MM.1S (cell line): ENCODE measurements around the gene TRIM52.
"Not testable (repeated sequence)": the region's sequence is repeated elsewhere in the genome, so short reads cannot be mapped to it uniquely, and the experiment has no call there.

Source experiments
- DNase-seq: peaks from one replicate; pipeline ENCODE4 v3.0.0-alpha.2; 2015
- H2AFZ ChIP-seq: fragments of 300-600 bp; sonication (generic); 2 replicates; pipeline ENCODE4 v1.6.0; 2016; ENCODE audit warnings: antibody characterized with exemption, low read length
- H3F3A ChIP-seq: fragments of 300-600 bp; sonication (generic); 2 replicates; pipeline ENCODE4 v1.6.1; 2016; ENCODE audit warnings: mild to moderate bottlenecking, antibody characterized with exemption, low read length, moderate library complexity, mixed read lengths; ENCODE audit not compliant: insufficient read depth
- H3K27ac ChIP-seq: fragments of 300-600 bp; sonication (generic); 2 replicates; pipeline ENCODE4 v1.5.1; 2016; ENCODE audit warnings: mild to moderate bottlenecking, low read length
- H3K27me3 ChIP-seq: fragments of 300-600 bp; sonication (generic); replicated peaks from 2 replicates; pipeline ENCODE4 v1.6.0; 2016; ENCODE audit warnings: low read length; ENCODE audit not compliant: insufficient read depth
- H3K36me3 ChIP-seq: fragments of 300-600 bp; sonication (generic); replicated peaks from 2 replicates; pipeline ENCODE4 v1.6.1; 2016; ENCODE audit warnings: mild to moderate bottlenecking, low read length, mixed read lengths; ENCODE audit not compliant: insufficient read depth
- H3K4me1 ChIP-seq: fragments of 300-600 bp; sonication (generic); 2 replicates; pipeline ENCODE4 v1.6.1; 2016; ENCODE audit warnings: low read length, mixed read lengths
- H3K4me2 ChIP-seq: fragments of 300-600 bp; sonication (generic); 2 replicates; pipeline ENCODE4 v1.6.0; 2016; ENCODE audit warnings: low read depth, low read length
- H3K4me3 ChIP-seq: fragments of 300-600 bp; sonication (generic); 2 replicates; pipeline ENCODE4 v1.5.1; 2016; ENCODE audit warnings: low read length, mixed read lengths
- H3K79me2 ChIP-seq: fragments of 300-600 bp; sonication (generic); 2 replicates; pipeline ENCODE4 v1.6.1; 2016; ENCODE audit warnings: mixed run types, low read length, mixed read lengths
- H3K9ac ChIP-seq: fragments of 300-600 bp; sonication (generic); 2 replicates; pipeline ENCODE4 v1.6.1; 2016; ENCODE audit warnings: low read length, mixed read lengths
- H3K9me2 ChIP-seq: fragments of 300-600 bp; sonication (generic); replicated peaks from 2 replicates; pipeline ENCODE4 v1.6.1; 2016; ENCODE audit warnings: mild to moderate bottlenecking, low read length, mixed read lengths; ENCODE audit not compliant: insufficient read depth
- H3K9me3 ChIP-seq: fragments of 300-600 bp; sonication (generic); replicated peaks from 2 replicates; pipeline ENCODE4 v1.6.1; 2016; ENCODE audit warnings: mild to moderate bottlenecking, low read length, mixed read lengths; ENCODE audit not compliant: insufficient read depth
- H4K20me1 ChIP-seq: fragments of 300-600 bp; sonication (generic); 2 replicates; pipeline ENCODE4 v1.6.1; 2016; ENCODE audit warnings: mild to moderate bottlenecking, low read length, moderate library complexity, mixed read lengths; ENCODE audit not compliant: insufficient read depth
- EZH2 ChIP-seq: fragments of 300-600 bp; sonication (generic); optimal IDR thresholded peaks from 2 replicates; pipeline ENCODE3; 2017; ENCODE audit warnings: low read depth, mild to moderate bottlenecking, antibody characterized with exemption, low read length, mixed read lengths
- EZH2phosphoT487 ChIP-seq: fragments of 300-600 bp; sonication (generic); IDR thresholded peaks from 2 replicates; pipeline ENCODE4 v1.6.1; 2018; ENCODE audit warnings: antibody characterized with exemption, low read length
- TF ChIP-seq, protein P1 (sequence below): fragments of 300-600 bp; sonication (generic); IDR thresholded peaks from 2 replicates; pipeline ENCODE4 v1.5.1; 2016; ENCODE audit warnings: antibody characterized with exemption, low read length, mixed read lengths

Gene TRIM52

DNA sequence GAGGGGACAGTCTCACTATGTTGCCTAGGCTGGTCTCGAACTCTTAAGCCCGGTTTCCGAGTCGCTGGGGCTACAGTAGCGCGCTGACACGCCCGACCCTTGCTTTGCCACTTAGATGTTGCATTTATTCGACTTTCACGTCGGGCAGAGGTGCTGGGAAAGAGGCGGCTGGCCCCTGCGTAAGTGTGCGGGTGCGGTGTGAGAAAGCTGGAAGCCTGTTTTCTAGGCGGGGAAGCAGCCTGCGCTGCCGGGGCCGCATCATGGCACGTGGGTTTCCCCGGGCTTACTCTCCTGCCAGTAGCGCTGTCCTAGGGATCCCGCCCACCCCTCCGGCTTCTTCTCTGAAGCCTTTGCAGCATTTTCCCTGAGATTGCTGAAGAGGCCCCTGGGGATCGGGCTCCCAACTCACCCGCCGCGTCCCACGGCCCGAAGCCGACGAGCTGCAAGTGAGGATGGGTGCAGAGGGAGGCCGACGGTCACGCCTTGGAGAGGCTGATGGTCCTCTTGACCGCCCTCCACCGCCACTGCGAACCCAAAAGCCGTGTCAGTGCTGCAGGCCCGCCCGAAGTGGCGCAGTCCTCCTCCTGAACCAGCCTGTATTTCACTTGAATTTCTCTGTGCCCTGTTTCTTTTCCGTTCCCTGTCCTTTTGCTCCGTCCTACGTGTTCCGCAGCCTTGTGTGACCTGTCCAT, 43.7 kb downstream of the TRIM52 start:
- Histone ChIP-seq H3K9ac (peak overlapping the region; percentile 39), H3K4me3 (peak overlapping the region; percentile 74), H3K79me2 (no peaks in the 10 kb centered on the region), H3K4me1 (peaks cover 12% of the 10 kb centered on the region; the same call in 1 of the 2 replicates), H4K20me1 (no peaks in the 10 kb centered on the region), H2AFZ (peak overlapping the region; percentile 92), H3K36me3 (no peaks in the 10 kb centered on the region), H3K27me3 (no peaks in the 10 kb centered on the region; the same call in 1 of the 2 replicates), H3K9me2 (no peaks in the 10 kb centered on the region), H3K4me2 (peak overlapping the region; percentile 86), H3K27ac (peak overlapping the region; percentile 57; the same call in 1 of the 2 replicates), H3K9me3 (no peaks in the 10 kb centered on the region), H3F3A (peaks cover 50% of the 10 kb centered on the region)
- TF ChIP-seq, protein P1, sequence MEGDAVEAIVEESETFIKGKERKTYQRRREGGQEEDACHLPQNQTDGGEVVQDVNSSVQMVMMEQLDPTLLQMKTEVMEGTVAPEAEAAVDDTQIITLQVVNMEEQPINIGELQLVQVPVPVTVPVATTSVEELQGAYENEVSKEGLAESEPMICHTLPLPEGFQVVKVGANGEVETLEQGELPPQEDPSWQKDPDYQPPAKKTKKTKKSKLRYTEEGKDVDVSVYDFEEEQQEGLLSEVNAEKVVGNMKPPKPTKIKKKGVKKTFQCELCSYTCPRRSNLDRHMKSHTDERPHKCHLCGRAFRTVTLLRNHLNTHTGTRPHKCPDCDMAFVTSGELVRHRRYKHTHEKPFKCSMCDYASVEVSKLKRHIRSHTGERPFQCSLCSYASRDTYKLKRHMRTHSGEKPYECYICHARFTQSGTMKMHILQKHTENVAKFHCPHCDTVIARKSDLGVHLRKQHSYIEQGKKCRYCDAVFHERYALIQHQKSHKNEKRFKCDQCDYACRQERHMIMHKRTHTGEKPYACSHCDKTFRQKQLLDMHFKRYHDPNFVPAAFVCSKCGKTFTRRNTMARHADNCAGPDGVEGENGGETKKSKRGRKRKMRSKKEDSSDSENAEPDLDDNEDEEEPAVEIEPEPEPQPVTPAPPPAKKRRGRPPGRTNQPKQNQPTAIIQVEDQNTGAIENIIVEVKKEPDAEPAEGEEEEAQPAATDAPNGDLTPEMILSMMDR, result peak; percentile 35
- no peak for TF ChIP-seq EZH2phosphoT487
- DNase-seq, result peak; percentile 66

DNA sequence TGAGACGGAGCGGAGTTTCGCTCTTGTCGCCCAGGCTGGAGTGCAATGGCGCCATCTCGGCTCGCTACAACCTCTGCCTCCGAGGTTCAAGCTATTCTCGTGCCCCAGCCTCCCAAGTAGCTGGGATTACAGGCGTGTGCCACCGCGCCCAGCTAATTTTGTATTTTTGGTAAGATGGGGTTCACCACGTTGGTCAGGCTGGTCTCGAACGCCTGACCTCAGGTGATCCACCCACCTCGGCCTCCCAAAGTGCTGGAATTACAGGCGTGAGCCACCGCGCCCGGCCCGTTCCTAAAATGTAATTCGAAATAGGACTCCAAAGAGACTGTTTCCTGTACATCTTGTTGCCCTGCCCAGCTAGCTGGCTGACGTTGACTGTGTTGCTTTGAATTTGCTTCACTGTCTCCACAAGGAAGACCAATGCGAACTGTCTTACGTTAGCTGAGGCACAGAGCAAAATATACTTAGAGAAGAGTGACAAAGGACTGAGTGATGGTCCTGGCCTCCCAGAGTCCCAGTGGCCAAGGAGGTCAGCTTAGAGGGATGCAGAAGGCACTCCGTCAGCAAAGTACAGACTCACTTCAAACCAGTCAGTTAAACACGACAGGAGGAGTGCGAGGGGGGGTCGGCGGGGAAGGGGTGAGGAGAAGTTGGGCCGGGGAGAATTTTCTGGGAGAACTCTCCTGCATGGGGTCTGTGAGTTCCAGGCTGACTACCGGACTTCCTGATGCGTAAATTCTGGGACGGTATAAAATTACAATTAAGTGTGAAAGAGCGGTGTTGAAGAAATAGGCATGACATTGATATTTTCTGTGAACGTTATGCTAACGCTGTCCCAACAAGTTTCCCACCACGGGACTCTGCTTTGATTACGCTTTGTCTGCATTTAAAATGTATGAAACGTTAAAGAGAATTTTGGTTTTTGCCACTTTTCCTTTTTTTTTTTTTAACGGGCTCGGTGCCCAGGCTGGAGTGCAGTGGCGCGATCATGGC, 44.6 kb downstream of the TRIM52 start:
- TF ChIP-seq, protein P1, result no peak
- TF ChIP-seq EZH2, result no peak
- TF ChIP-seq EZH2phosphoT487, result no peak
- Histone ChIP-seq H3K9ac (peak overlapping the region; percentile 10; the same call in 1 of the 2 replicates), H3K27me3 (no peaks in the 10 kb centered on the region; the same call in 1 of the 2 replicates), H3K4me2 (peak overlapping the region; percentile 42), H2AFZ (peak overlapping the region; percentile 26), H3K4me3 (peak overlapping the region; percentile 44), H3F3A (peaks cover 41% of the 10 kb centered on the region), H3K79me2 (no peaks in the 10 kb centered on the region), H3K9me2 (no peaks in the 10 kb centered on the region), H3K4me1 (0 out of 2 replicates have a peak, but pooled peaks cover 9% of the 10 kb centered on the region), H3K36me3 (no peaks in the 10 kb centered on the region), H4K20me1 (no peaks in the 10 kb centered on the region), H3K27ac (no peak overlapping the region), H3K9me3 (no peaks in the 10 kb centered on the region)
- DNase-seq, result peak; percentile 41

DNA sequence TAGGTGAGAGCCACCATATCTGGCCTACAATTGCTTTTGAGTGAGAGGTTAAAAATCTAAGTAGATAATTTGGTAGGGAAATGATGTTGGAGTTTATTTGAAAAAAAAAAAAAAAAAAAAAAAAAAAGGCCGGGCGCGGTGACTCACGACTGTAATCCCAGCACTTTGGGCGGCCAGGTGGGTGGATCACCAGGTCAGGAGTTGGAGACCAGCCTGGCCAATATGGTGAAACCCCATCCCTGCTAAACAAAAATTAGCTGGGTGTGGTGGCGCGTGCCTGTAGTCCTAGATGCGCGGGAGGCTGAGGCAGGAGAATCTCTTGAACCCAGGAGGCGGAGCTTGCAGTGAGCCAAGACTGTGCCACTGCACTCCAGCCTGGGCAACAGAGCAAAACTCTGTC, 46.7 kb downstream of the TRIM52 start:
- DNase-seq, H3K9ac ChIP-seq, H3K27me3 ChIP-seq, H3K4me1 ChIP-seq, H3K27ac ChIP-seq, H2AFZ ChIP-seq, H3K4me3 ChIP-seq, H3K79me2 ChIP-seq, H4K20me1 ChIP-seq, H3K36me3 ChIP-seq, H3K4me2 ChIP-seq, H3K9me3 ChIP-seq, H3K9me2 ChIP-seq: not testable (repeated sequence)
- peaks cover 33% of the 10 kb centered on the region for H3F3A ChIP-seq
